ENCODE results near the gene TAC1. TPM values are rescaled to one million over a fixed set of nuclear protein-coding genes. Genes with fewer than 3 reads are reported as not detected.

TAC1 gene, protein sequence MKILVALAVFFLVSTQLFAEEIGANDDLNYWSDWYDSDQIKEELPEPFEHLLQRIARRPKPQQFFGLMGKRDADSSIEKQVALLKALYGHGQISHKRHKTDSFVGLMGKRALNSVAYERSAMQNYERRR
- 2.5 TPM for polyA plus RNA-seq (2013, experiment 1 of 2)
- 0.66 TPM for polyA plus RNA-seq (2013, experiment 2 of 2)

DNA sequence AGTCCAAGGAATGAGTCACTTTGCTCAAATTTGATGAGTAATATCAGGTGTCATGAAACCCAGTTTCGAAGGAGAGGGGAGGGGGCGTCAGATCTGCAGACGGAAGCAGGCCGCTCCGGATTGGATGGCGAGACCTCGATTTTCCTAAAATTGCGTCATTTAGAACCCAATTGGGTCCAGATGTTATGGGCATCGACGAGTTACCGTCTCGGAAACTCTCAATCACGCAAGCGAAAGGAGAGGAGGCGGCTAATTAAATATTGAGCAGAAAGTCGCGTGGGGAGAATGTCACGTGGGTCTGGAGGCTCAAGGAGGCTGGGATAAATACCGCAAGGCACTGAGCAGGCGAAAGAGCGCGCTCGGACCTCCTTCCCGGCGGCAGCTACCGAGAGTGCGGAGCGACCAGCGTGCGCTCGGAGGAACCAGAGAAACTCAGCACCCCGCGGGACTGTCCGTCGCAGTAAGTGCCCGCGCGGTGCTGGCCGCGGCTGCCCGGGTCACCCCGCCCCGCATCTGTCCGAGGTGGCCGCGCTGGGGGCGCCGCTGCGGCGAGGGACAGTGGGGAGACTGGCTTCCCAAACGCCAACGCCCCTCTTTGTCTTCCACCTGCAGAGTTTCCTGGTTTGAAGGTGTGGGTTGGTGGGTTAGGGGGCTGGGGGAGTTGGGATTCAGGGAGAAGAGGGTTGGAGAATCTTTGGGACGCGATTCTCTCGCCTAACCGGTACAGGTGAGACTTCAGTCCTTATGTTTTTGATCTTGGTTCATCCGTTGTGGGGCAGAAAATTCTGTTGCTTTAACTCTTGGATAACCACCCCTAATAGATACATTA, at the start of gene TAC1:
TAC1 (plus strand) TSS at position 351 of the 829 bp plus-strand sequence. CDS start 527 bp downstream, outside the sequence.
- H3K27ac ChIP-seq (ENCODE audit: low read depth, low read length, severe bottlenecking): no peak within 1 kb of the TSS
- H3K9me3 ChIP-seq (ENCODE audit: control insufficient read depth, low read length): no peaks in the 10 kb centered on the region
- no peaks in the 10 kb centered on the region for H3K4me1 ChIP-seq (ENCODE audit: control insufficient read depth, insufficient read depth, low read length, poor library complexity, severe bottlenecking)
- H3K36me3 ChIP-seq (ENCODE audit: control insufficient read depth, insufficient read depth, low read length): no peaks in the 10 kb centered on the region
- WGBS, 2 experiments (ENCODE audit: insufficient coverage in 2 of 2): 0 to 2% methylated on average over 37 to 45 of the region's 57 CpGs
- peak within 1 kb of the TSS; percentile 18 for H3K4me3 ChIP-seq (ENCODE audit: extremely low read depth, insufficient read depth, low read length, poor library complexity, severe bottlenecking)

DNA sequence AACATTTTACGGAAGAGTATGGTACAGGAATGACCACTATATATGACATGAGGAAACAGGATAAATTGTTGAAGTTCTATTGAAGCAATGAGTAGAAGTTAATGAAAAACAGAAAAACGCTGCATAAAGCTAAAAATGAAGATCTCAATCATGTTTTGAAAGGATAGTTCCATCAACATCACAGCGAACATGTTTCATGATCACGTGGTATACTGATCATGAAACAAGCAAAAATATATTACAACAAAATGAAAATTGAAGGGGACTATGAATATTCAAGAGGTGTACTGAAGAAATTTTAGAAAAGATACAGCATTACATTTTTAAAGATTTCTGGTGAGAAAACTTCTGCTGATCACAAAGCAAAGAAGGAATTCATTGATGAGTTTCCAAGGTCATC, 45.9 kb upstream of the TAC1 start:
- Histone ChIP-seq H3K4me1 (ENCODE audit: control insufficient read depth, insufficient read depth, low read length, poor library complexity, severe bottlenecking) (no peaks in the 10 kb centered on the region), H3K4me3 (ENCODE audit: extremely low read depth, insufficient read depth, low read length, poor library complexity, severe bottlenecking) (no peak overlapping the region), H3K9me3 (ENCODE audit: control insufficient read depth, low read length) (no peaks in the 10 kb centered on the region), H3K36me3 (ENCODE audit: control insufficient read depth, insufficient read depth, low read length) (no peaks in the 10 kb centered on the region), H3K27ac (ENCODE audit: low read depth, low read length, severe bottlenecking) (no peak overlapping the region)
- 57 to 75% methylated on average over 2 of the region's 4 CpGs for WGBS, 2 experiments (ENCODE audit: insufficient coverage in 2 of 2)

DNA sequence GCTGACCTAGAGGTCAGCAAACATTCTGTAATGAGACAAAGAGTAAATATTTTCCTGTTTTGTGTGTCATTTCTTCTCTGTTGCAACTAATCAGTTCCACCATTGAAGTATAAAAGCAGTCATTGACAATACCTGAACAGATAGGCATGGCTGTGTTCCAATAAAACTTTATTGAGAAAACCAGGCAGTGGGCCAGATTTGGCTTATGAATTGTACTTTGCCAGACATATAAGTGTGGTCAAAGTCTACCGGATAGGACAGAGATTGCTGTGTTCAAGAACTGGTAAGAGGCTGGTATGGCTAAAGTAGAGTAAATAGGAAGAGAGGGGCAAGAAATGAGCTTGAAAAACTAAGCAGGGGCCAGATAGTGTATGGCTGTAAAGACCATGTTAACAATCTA, 38.3 kb upstream of the TAC1 start:
- Histone ChIP-seq H3K4me1 (ENCODE audit: control insufficient read depth, insufficient read depth, low read length, poor library complexity, severe bottlenecking) (no peaks in the 10 kb centered on the region), H3K36me3 (ENCODE audit: control insufficient read depth, insufficient read depth, low read length) (no peaks in the 10 kb centered on the region), H3K9me3 (ENCODE audit: control insufficient read depth, low read length) (no peaks in the 10 kb centered on the region), H3K27ac (ENCODE audit: low read depth, low read length, severe bottlenecking) (no peak overlapping the region), H3K4me3 (ENCODE audit: extremely low read depth, insufficient read depth, low read length, poor library complexity, severe bottlenecking) (no peak overlapping the region)
- WGBS, 2 experiments (ENCODE audit: insufficient coverage in 2 of 2): 73 to 100% methylated on average over 1 of the region's 1 CpG

DNA sequence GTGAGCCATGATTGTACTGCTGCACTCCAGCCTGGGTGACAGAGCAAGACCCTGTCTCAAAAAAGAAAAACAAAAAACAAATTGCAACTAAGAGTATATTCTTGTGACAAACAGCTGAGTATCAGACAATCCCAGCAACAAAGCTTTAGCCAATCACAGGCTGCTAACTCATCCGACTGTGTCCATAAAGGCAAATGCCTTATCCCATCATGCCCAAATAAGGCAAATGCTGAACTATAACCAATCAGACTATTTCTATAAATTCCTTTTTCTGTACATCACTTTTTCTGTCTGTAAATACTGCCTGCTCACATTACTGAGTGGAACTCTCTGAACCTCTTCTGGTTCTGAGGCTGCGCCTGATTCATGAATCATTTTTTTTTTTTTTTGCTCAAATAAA, 37.5 kb upstream of the TAC1 start:
- H3K9me3 ChIP-seq (ENCODE audit: control insufficient read depth, low read length): no peaks in the 10 kb centered on the region
- 88 to 90% methylated on average over 1 of the region's 2 CpGs for WGBS, 2 experiments (ENCODE audit: insufficient coverage in 2 of 2)
- H3K27ac ChIP-seq (ENCODE audit: low read depth, low read length, severe bottlenecking): no peak overlapping the region
- H3K36me3 ChIP-seq (ENCODE audit: control insufficient read depth, insufficient read depth, low read length): no peaks in the 10 kb centered on the region
- no peak overlapping the region for H3K4me3 ChIP-seq (ENCODE audit: extremely low read depth, insufficient read depth, low read length, poor library complexity, severe bottlenecking)
- H3K4me1 ChIP-seq (ENCODE audit: control insufficient read depth, insufficient read depth, low read length, poor library complexity, severe bottlenecking): no peaks in the 10 kb centered on the region

DNA sequence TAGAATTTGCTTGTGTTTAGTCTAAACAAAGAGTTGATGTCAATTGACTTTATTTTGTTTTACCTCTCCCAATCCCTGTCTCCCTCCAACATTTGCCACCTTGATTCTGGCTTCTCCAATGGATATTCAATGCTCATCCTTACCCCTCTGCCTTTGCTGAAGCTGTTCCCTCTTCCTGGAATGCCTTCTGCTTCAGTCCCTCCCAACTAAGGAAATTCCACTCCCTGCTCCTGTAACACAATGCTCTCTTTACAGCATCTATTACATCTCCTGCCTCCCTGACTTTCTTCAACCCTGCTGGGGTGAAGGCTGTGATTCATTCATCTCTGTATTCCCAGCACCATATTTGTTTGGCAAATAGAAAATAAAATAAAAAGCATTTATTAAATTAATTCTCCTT, 34.5 kb upstream of the TAC1 start:
- Histone ChIP-seq H3K4me3 (ENCODE audit: extremely low read depth, insufficient read depth, low read length, poor library complexity, severe bottlenecking) (no peak overlapping the region), H3K9me3 (ENCODE audit: control insufficient read depth, low read length) (no peaks in the 10 kb centered on the region), H3K36me3 (ENCODE audit: control insufficient read depth, insufficient read depth, low read length) (no peaks in the 10 kb centered on the region), H3K4me1 (ENCODE audit: control insufficient read depth, insufficient read depth, low read length, poor library complexity, severe bottlenecking) (no peaks in the 10 kb centered on the region), H3K27ac (ENCODE audit: low read depth, low read length, severe bottlenecking) (no peak overlapping the region)

DNA sequence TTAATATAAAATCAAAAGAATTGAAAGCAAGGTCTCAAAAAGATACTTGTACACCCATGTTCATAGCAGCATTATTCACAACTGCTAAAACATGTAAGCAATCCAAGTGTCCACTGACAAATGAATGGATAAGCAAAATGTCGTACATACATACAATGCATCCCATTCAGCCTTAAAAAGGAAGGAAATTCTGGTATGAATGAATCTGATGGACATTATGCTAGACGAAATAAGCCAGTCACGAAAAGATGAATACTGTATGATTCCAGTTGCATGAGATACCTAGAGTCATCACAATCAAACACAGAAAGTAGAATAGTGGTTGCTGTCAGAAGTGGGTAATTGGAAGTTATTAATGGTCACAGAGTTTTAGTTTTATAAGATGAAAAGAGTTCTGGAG, 9.5 kb upstream of the TAC1 start:
- Histone ChIP-seq H3K36me3 (ENCODE audit: control insufficient read depth, insufficient read depth, low read length) (no peaks in the 10 kb centered on the region), H3K27ac (ENCODE audit: low read depth, low read length, severe bottlenecking) (no peak overlapping the region), H3K4me1 (ENCODE audit: control insufficient read depth, insufficient read depth, low read length, poor library complexity, severe bottlenecking) (no peaks in the 10 kb centered on the region), H3K9me3 (ENCODE audit: control insufficient read depth, low read length) (no peaks in the 10 kb centered on the region), H3K4me3 (ENCODE audit: extremely low read depth, insufficient read depth, low read length, poor library complexity, severe bottlenecking) (no peak overlapping the region)
- no CpG with 5 or more reads among the region's 3 CpGs for WGBS, 2 experiments (ENCODE audit: insufficient coverage in 2 of 2)

DNA sequence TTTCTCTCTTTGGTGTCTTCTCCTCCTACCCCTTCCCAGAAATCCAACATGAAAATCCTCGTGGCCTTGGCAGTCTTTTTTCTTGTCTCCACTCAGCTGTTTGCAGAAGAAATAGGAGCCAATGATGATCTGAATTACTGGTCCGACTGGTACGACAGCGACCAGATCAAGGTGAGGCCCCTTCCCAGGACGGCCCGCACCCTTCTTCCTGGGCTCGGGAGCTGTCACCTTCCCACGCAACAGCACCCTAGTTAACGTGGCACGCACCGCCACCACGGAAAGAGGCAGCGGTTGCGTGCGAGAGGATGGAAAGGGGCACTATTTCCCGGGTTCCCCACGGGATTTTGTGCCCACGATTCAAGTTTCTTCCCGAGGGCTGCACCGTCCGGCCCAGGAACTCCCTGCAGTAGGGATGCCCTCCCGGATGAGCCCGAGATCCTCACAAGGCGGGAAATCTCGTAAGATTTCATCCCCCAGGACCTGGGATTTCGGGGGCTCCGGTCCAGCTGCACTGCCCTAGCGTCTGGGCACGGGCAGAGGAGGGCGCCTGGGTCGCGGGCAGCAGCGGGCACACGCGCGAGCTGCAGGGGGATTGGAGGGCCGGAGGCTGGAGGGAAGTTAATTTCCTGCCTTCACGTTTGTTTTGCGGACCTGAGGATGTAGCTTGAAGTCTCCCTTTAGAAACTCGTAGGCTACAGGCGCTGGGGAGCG, 834 bp downstream of the TAC1 start:
- H3K27ac ChIP-seq (ENCODE audit: low read depth, low read length, severe bottlenecking): no peak overlapping the region
- no peaks in the 10 kb centered on the region for H3K9me3 ChIP-seq (ENCODE audit: control insufficient read depth, low read length)
- H3K36me3 ChIP-seq (ENCODE audit: control insufficient read depth, insufficient read depth, low read length): no peaks in the 10 kb centered on the region
- no peaks in the 10 kb centered on the region for H3K4me1 ChIP-seq (ENCODE audit: control insufficient read depth, insufficient read depth, low read length, poor library complexity, severe bottlenecking)
- peak overlapping the region; percentile 14 for H3K4me3 ChIP-seq (ENCODE audit: extremely low read depth, insufficient read depth, low read length, poor library complexity, severe bottlenecking)
- 3 to 4% methylated on average over 27 to 35 of the region's 42 CpGs for WGBS, 2 experiments (ENCODE audit: insufficient coverage in 2 of 2)

DNA sequence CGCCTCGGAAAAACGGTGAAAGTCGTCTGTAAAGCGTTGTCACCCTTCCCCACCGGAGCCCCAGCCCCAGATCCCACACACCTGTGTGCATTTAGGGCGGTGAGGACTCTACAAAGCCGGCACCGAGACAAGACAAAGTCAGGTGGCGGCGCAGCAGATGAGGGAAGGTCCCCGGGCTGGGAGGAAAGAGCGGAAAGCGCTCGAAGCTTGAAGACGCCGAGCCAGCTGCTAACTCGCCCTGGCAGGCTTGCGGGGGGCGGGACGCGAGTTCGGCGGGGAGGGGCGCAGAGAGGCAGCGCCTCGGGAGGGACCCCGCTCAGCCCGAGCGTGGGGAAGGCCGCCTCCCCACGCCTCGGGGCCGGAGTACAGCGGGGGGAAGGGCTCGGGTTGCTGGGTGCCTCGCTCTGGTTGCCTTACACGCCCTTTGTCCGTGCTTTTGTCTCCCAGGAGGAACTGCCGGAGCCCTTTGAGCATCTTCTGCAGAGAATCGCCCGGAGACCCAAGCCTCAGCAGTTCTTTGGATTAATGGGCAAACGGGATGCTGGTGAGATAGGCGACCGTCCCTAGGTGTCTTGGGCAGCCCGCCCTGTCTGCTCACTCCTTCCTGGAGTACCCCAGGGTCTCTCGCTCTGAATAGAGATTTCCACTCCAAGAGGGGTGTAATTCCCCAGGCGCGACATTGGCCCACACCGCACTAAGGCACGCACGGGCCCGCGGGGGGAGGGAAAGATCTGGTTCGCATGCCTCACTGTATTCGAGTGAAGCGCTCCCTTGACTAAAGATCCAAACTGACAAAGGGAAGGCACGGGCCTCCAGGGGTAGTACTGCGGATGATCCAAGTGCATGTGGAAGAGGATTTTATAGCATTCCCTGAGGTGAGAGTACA, 1.6 kb downstream of the TAC1 start:
- H3K9me3 ChIP-seq (ENCODE audit: control insufficient read depth, low read length): no peaks in the 10 kb centered on the region
- H3K27ac ChIP-seq (ENCODE audit: low read depth, low read length, severe bottlenecking): no peak overlapping the region
- no peaks in the 10 kb centered on the region for H3K4me1 ChIP-seq (ENCODE audit: control insufficient read depth, insufficient read depth, low read length, poor library complexity, severe bottlenecking)
- peak overlapping the region; percentile 14 for H3K4me3 ChIP-seq (ENCODE audit: extremely low read depth, insufficient read depth, low read length, poor library complexity, severe bottlenecking)
- WGBS, 2 experiments (ENCODE audit: insufficient coverage in 2 of 2): 1 to 2% methylated on average over 40 to 53 of the region's 59 CpGs
- no peaks in the 10 kb centered on the region for H3K36me3 ChIP-seq (ENCODE audit: control insufficient read depth, insufficient read depth, low read length)

DNA sequence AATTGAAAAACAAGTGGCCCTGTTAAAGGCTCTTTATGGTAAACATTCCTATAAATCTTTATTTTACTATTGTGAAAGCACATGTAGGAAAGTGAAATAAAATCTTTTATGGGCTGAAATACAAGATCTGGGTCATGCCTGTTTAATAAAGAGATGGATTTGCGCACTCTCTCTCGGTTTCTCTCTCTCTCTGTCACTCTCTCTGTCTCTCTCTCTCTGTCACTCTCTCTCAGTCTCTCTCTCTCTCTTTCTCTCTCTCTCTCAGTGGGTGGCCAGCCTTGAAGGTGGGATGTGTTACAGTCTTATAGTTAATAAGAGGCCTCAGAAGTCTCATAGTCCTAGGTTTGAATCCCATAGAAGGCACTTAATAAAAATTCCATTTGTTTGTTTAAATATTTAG, 2.4 kb downstream of the TAC1 start:
- Histone ChIP-seq H3K9me3 (ENCODE audit: control insufficient read depth, low read length) (no peaks in the 10 kb centered on the region), H3K4me3 (ENCODE audit: extremely low read depth, insufficient read depth, low read length, poor library complexity, severe bottlenecking) (no peak overlapping the region), H3K27ac (ENCODE audit: low read depth, low read length, severe bottlenecking) (no peak overlapping the region), H3K36me3 (ENCODE audit: control insufficient read depth, insufficient read depth, low read length) (no peaks in the 10 kb centered on the region), H3K4me1 (ENCODE audit: control insufficient read depth, insufficient read depth, low read length, poor library complexity, severe bottlenecking) (no peaks in the 10 kb centered on the region)
- WGBS, 2 experiments (ENCODE audit: insufficient coverage in 2 of 2): no CpG with 5 or more reads among the region's 2 CpGs

DNA sequence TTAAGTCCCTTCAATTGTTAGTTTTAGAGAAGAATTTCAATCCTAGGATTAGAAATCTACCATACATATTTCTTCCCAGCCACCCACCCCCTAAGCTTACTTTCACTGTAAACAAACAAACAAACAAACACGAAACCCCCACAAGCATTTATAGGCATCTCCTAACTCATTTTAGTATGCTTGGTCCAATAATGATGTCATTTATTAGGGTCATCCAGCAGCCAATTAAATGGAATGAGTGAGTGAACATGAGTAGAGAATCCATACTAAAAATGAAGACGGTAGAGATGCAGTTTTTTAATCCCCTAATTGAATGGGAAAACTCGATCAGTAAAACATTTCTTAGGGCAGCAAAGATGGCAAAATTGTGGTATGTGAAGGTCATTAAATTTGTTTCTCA, 3.2 kb downstream of the TAC1 start:
- H3K27ac ChIP-seq (ENCODE audit: low read depth, low read length, severe bottlenecking): no peak overlapping the region
- H3K9me3 ChIP-seq (ENCODE audit: control insufficient read depth, low read length): no peaks in the 10 kb centered on the region
- WGBS, 2 experiments (ENCODE audit: insufficient coverage in 2 of 2): 82 to 85% methylated on average over 2 of the region's 3 CpGs
- H3K4me1 ChIP-seq (ENCODE audit: control insufficient read depth, insufficient read depth, low read length, poor library complexity, severe bottlenecking): no peaks in the 10 kb centered on the region
- no peak overlapping the region for H3K4me3 ChIP-seq (ENCODE audit: extremely low read depth, insufficient read depth, low read length, poor library complexity, severe bottlenecking)
- no peaks in the 10 kb centered on the region for H3K36me3 ChIP-seq (ENCODE audit: control insufficient read depth, insufficient read depth, low read length)
